H1 (cell line): ENCODE data around the gene SNX20. TPM values are rescaled to one million over a fixed set of nuclear protein-coding genes. Genes with fewer than 3 reads are reported as not detected.

Experiments used
- CTCF ChIA-PET: fragments of 300-600 bp; sonication (Branson Sonifier 250); formaldehyde crosslinking; loops from one replicate; lab custom pipeline; 2021; ENCODE audit not compliant: partially characterized antibody; lab: Charles Lee
- POLR2A ChIA-PET: fragments of 300-600 bp; sonication (Branson Sonifier 250); formaldehyde crosslinking; loops from one replicate; lab custom pipeline; 2021; ENCODE audit warnings: inconsistent platforms; ENCODE audit not compliant: partially characterized antibody; lab: Charles Lee
- DNase-seq, 2 experiments: peaks; one replicate each; pipeline versions ENCODE4 v3.0.0 to v3.0.0-alpha.2; 2010 to 2022; ENCODE audit warnings: low spot score in 2 of 2, low read depth in 1 of 2, mixed read lengths in 1 of 2
- FAIRE-seq: peaks from 2 replicates; lab custom pipeline; 2011; peaks lifted over from hg19 to GRCh38; lab: Jason Lieb, UNC
- H2AFZ ChIP-seq: 2 replicates; pipeline ENCODE4 v1.8.1; 2012; ENCODE audit warnings: low read length, inconsistent platforms
- H2AK5ac ChIP-seq: 2 replicates; pipeline ENCODE4 v1.6.1; 2013; ENCODE audit warnings: low read depth, low read length
- H2BK120ac ChIP-seq: replicated peaks from 2 replicates; pipeline ENCODE3; 2013; ENCODE audit warnings: low read depth, low read length, inconsistent platforms
- H2BK12ac ChIP-seq: 2 replicates; pipeline ENCODE4 v1.6.1; 2013; ENCODE audit warnings: low read depth, low read length
- H2BK15ac ChIP-seq: 2 replicates; pipeline ENCODE4 v1.6.1; 2013; ENCODE audit warnings: low read length
- H2BK20ac ChIP-seq: 2 replicates; pipeline ENCODE4 v1.6.1; 2013; ENCODE audit warnings: low read length
- H2BK5ac ChIP-seq: 2 replicates; pipeline ENCODE4 v1.6.1; 2013; ENCODE audit warnings: low read depth, low read length
- H3K14ac ChIP-seq: 2 replicates; pipeline ENCODE4 v1.6.1; 2013; ENCODE audit warnings: inconsistent platforms; ENCODE audit not compliant: insufficient read length
- H3K18ac ChIP-seq: 2 replicates; pipeline ENCODE4 v1.6.1; 2013; ENCODE audit warnings: low read length; ENCODE audit errors: extremely low read depth
- H3K23ac ChIP-seq: 2 replicates; pipeline ENCODE4 v1.6.1; 2013; ENCODE audit warnings: inconsistent platforms; ENCODE audit not compliant: insufficient read length
- H3K23me2 ChIP-seq: 2 replicates; pipeline ENCODE4 v1.6.1; 2013; ENCODE audit warnings: low read depth, low read length
- H3K27ac ChIP-seq: 2 replicates; pipeline ENCODE4 v1.6.1; 2011; ENCODE audit warnings: low read depth, low read length, inconsistent platforms
- H3K27me3 ChIP-seq, 4 experiments: replicated peaks in 1 of 4; 1 replicate in 1 of 4; 2 replicates in 3 of 4; pipeline versions ENCODE4 v1.6.1 to v1.8.1; 2011 to 2013; ENCODE audit warnings: low read length in 3 of 4, mild to moderate bottlenecking in 3 of 4, inconsistent platforms in 2 of 4, mixed read lengths in 2 of 4, moderate library complexity in 1 of 4; ENCODE audit not compliant: control insufficient read depth in 3 of 4, insufficient read depth in 3 of 4; ENCODE audit errors: extremely low read depth in 1 of 4
- H3K36me3 ChIP-seq, 4 experiments: 2 replicates each; pipeline versions ENCODE4 v1.6.1 to v1.8.1; 2011 to 2013; ENCODE audit warnings: mild to moderate bottlenecking in 4 of 4, low read length in 3 of 4, moderate library complexity in 2 of 4, control low read depth in 1 of 4, inconsistent platforms in 1 of 4; ENCODE audit not compliant: insufficient read depth in 4 of 4, control insufficient read depth in 2 of 4
- H3K4ac ChIP-seq: replicated peaks from 2 replicates; pipeline ENCODE3; 2013; ENCODE audit warnings: low read length, low read depth, mixed read lengths, inconsistent platforms; ENCODE audit not compliant: insufficient read length
- H3K4me1 ChIP-seq, 4 experiments: replicated peaks in 1 of 4; 1 replicate in 1 of 4; 2 replicates in 3 of 4; pipeline versions ENCODE4 v1.6.1 to v1.8.1; 2011 to 2013; ENCODE audit warnings: low read length in 3 of 4, inconsistent platforms in 2 of 4, mixed read lengths in 1 of 4; ENCODE audit not compliant: insufficient read depth in 4 of 4, control insufficient read depth in 3 of 4
- H3K4me2 ChIP-seq, 2 experiments: 2 replicates each; pipeline versions ENCODE4 v1.6.1 to v1.8.1; 2011 to 2013; ENCODE audit warnings: low read depth in 2 of 2, low read length in 2 of 2, control low read depth in 1 of 2, inconsistent platforms in 1 of 2, mild to moderate bottlenecking in 1 of 2; ENCODE audit not compliant: insufficient read depth in 1 of 2
- H3K4me3 ChIP-seq, 4 experiments: fragments of 200-600, 300-600 bp in 1 of 4; sonication (generic), shearing (Covaris generic), sonication (Bioruptor Twin) in 1 of 4; 2 replicates each; pipeline versions ENCODE4 v1.5.1 to v1.8.1; 2011 to 2016; ENCODE audit warnings: low read length in 4 of 4, low read depth in 3 of 4, control low read depth in 2 of 4, inconsistent platforms in 2 of 4, mild to moderate bottlenecking in 2 of 4, mixed read lengths in 1 of 4, moderate library complexity in 1 of 4; ENCODE audit not compliant: insufficient read depth in 2 of 4; ENCODE audit errors: extremely low read depth in 1 of 4
- H3K56ac ChIP-seq: replicated peaks from 2 replicates; pipeline ENCODE3; 2013; ENCODE audit warnings: low read depth, mild to moderate bottlenecking, mixed read lengths, low read length, inconsistent platforms; ENCODE audit not compliant: insufficient read length
- H3K79me1 ChIP-seq: 2 replicates; pipeline ENCODE4 v1.6.1; 2013; ENCODE audit warnings: low read depth, low read length, control low read depth
- H3K79me2 ChIP-seq, 2 experiments: 2 replicates each; pipeline versions ENCODE4 v1.6.1 to v1.8.1; 2012 to 2013; ENCODE audit warnings: low read length in 2 of 2, mild to moderate bottlenecking in 2 of 2, inconsistent platforms in 1 of 2; ENCODE audit not compliant: insufficient read depth in 2 of 2, control insufficient read depth in 1 of 2
- H3K9ac ChIP-seq, 4 experiments: replicated peaks in 1 of 4; 1 replicate in 1 of 4; 2 replicates in 3 of 4; pipeline versions ENCODE4 v1.6.1 to v1.8.1; 2011 to 2013; ENCODE audit warnings: low read depth in 3 of 4, low read length in 3 of 4, control low read depth in 2 of 4, mild to moderate bottlenecking in 2 of 4, moderate library complexity in 2 of 4, inconsistent platforms in 1 of 4; ENCODE audit errors: extremely low read depth in 1 of 4
- H3K9me3 ChIP-seq, 2 experiments: 2 replicates each; pipeline versions ENCODE4 v1.6.1 to v1.8.1; 2012 to 2013; ENCODE audit warnings: mild to moderate bottlenecking in 2 of 2, moderate library complexity in 2 of 2, control low read depth in 1 of 2, inconsistent platforms in 1 of 2, low read depth in 1 of 2, low read length in 1 of 2, mixed read lengths in 1 of 2; ENCODE audit not compliant: insufficient read depth in 2 of 2
- H4K20me1 ChIP-seq, 2 experiments: replicated peaks in 1 of 2; 2 replicates each; pipeline versions ENCODE3 to v1.8.1; 2011 to 2013; ENCODE audit warnings: inconsistent platforms in 2 of 2, low read length in 2 of 2, mild to moderate bottlenecking in 1 of 2; ENCODE audit not compliant: insufficient read depth in 2 of 2, control insufficient read depth in 1 of 2
- H4K5ac ChIP-seq: 2 replicates; pipeline ENCODE4 v1.6.1; 2013; ENCODE audit warnings: low read length, low read depth, mixed read lengths, inconsistent platforms; ENCODE audit not compliant: insufficient read length
- H4K8ac ChIP-seq: 2 replicates; pipeline ENCODE4 v1.8.0; 2013; ENCODE audit warnings: mild to moderate bottlenecking, moderate library complexity, low read length, inconsistent platforms; ENCODE audit not compliant: insufficient read depth; ENCODE audit errors: extremely low read depth
- H4K91ac ChIP-seq: replicated peaks from 2 replicates; pipeline ENCODE3; 2013; ENCODE audit warnings: low read length, mixed read lengths, inconsistent platforms; ENCODE audit not compliant: insufficient read length
- SAP30 ChIP-seq: fragments of 300-600 bp; sonication (generic); IDR thresholded peaks from 2 replicates; pipeline ENCODE4 v1.7.1; 2012; ENCODE audit warnings: low read length, moderate library complexity, mild to moderate bottlenecking, inconsistent platforms; ENCODE audit not compliant: insufficient read depth, insufficient replicate concordance
- WGBS, 2 experiments: shearing (Covaris generic) in 1 of 2; methylation state at CpG; one replicate each; pipeline versions ENCODE4 v1.1.6 to v1.1.7; 2013 to 2015; ENCODE audit warnings: low lambda C conversion rate in 2 of 2, mixed read lengths in 2 of 2, inconsistent platforms in 1 of 2, low coverage in 1 of 2, missing lambda C conversion rate in 1 of 2; ENCODE audit not compliant: insufficient replicate concordance in 2 of 2, insufficient coverage in 1 of 2, insufficient read length in 1 of 2; ENCODE audit errors: extremely low coverage in 1 of 2, missing lambda C conversion rate in 1 of 2; 5-methylcytosine and 5-hydroxymethylcytosine counted together
- polyA plus RNA-seq, 7 experiments: library from polyadenylated mRNA; depleted of rRNA in 3 of 7; stranded (reverse) in 5 of 7; unstranded in 2 of 7; fragments of >200 nt in 5 of 7; fragments of 200-250 nt in 2 of 7; gene quantifications; 1 replicate in 5 of 7; 2 replicates in 1 of 7; 4 replicates in 1 of 7; pipeline versions ENCODE4 v1.2.1 to v1.2.3, GENCODE V29; 2011 to 2013; ENCODE audit warnings: missing spikeins in 2 of 7, mixed read lengths in 2 of 7
- total RNA-seq: library from RNA; stranded (reverse); fragmentation: NEBNext Ultra II Directional; extraction: Animal tissue kit (Norgen Biotek cat#: 25700); gene quantifications from 2 replicates; pipeline ENCODE4 v1.2.1, GENCODE V29; 2021

The SNX20 gene
- total and polyA plus RNA-seq, 2 of the 8 experiments (the other 6 are each of a cell fraction or from before 2014, with no cell fraction given), result not detected

GRCh38 chr16:50688867-50689266, 7.8 kb upstream of the SNX20 start:
- Histone ChIP-seq H2BK120ac (no peak overlapping the region), H3K4ac (no peak overlapping the region), H4K8ac (no peak overlapping the region), H2BK5ac (no peak overlapping the region), H4K20me1 (peaks cover 0 to 7% of the 10 kb centered on the region in 2 experiments), H3K18ac (no peak overlapping the region), H2AFZ (no peak overlapping the region), H2AK5ac (no peak overlapping the region), H3K4me2 (no peak overlapping the region), H4K5ac (no peak overlapping the region), H2BK15ac (no peak overlapping the region), H3K36me3 (no peaks in the 10 kb centered on the region), H3K27ac (no peak overlapping the region), H3K14ac (no peak overlapping the region), H4K91ac (no peak overlapping the region), H2BK12ac (no peak overlapping the region), H3K79me2 (no peaks in the 10 kb centered on the region), H3K9me3 (no peaks in the 10 kb centered on the region), H3K23ac (no peak overlapping the region), H3K27me3 (peaks cover 0 to 15% (median 15%) of the 10 kb centered on the region in 4 experiments; a peak in 6 of 7 replicates), H2BK20ac (no peak overlapping the region), H3K4me1 (peaks cover 0 to 6% (median 1%) of the 10 kb centered on the region in 4 experiments; a peak in 3 of 7 replicates), H3K9ac (no peak overlapping the region), H3K56ac (no peak overlapping the region), H3K23me2 (peaks cover 16% of the 10 kb centered on the region), H3K4me3 (no peak overlapping the region), H3K79me1 (no peaks in the 10 kb centered on the region)
- no peak for DNase-seq
- WGBS, 2 experiments, result 93% methylated on average over 3 of the region's 3 CpGs; no CpG with 5 or more reads in 1 of the 2 experiments
- ChIA-PET CTCF (interaction anchor here (0.6 to 1.2 kb wide), 2 partner anchors 58 to 118 kb away, joined by 3 read pairs; no protein-coding TSS in a partner anchor), POLR2A (no interaction called here)
- FAIRE-seq, result no peak
- TF ChIP-seq SAP30, result no peak
